GM21529 (cell line): ENCODE measurements around the gene SLC39A1.
"Not testable (repeated sequence)": the region's sequence is repeated elsewhere in the genome, so short reads cannot be mapped to it uniquely, and the experiment has no call there.

Experiments
- ATAC-seq: cut with Tn5 transposase; IDR thresholded peaks from one replicate; pipeline ENCODE4 v1.9.1; 2021; ENCODE audit not compliant: unreplicated experiment

The SLC39A1 gene

DNA sequence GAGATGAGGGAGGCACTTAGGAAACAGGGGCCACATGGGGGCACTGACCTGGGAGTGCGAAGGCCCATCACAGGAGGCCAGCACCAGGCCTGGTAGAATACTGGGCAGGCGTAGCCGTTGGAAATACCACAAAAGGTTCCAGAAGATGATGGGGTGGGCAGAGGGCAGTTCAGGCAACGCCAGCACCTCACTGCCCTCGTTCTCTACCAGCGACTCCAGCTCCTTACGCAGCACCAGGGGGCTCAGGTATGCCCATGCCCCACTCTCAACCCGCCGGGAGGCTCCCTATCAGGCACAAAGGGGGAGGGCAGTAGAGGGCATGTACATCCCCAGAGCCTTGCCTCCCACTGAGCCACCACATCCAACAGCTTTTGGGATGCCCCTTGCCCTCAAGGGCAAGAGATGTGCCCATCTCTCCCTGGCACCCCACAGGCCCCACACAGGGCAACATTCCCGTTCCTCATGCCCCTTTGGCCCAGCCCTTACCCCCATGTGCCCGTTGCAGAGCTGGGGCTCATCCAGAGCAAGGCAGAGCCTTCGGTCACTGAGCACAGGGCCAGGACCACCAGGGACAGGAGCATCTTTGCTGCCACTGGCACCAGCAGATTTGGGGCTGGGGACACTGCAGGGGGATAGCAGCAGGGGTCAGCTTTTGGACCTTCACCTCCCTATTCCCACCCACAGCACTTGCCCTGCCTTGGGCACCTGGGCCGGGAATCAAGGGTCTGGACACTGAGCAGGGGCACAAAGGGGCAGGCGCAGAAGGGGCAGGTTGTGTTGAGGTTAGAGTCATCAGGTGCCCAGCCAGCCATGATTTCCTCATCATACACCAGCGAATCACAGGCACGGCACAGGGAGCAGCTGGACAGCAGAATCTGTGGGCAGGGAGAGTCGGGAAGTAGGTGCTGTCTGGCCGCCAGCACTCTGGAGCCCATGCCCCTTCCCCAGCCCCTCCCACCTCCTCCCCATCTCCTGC is 30.9 kb downstream of the SLC39A1 start:
- ATAC-seq, result no peak

DNA sequence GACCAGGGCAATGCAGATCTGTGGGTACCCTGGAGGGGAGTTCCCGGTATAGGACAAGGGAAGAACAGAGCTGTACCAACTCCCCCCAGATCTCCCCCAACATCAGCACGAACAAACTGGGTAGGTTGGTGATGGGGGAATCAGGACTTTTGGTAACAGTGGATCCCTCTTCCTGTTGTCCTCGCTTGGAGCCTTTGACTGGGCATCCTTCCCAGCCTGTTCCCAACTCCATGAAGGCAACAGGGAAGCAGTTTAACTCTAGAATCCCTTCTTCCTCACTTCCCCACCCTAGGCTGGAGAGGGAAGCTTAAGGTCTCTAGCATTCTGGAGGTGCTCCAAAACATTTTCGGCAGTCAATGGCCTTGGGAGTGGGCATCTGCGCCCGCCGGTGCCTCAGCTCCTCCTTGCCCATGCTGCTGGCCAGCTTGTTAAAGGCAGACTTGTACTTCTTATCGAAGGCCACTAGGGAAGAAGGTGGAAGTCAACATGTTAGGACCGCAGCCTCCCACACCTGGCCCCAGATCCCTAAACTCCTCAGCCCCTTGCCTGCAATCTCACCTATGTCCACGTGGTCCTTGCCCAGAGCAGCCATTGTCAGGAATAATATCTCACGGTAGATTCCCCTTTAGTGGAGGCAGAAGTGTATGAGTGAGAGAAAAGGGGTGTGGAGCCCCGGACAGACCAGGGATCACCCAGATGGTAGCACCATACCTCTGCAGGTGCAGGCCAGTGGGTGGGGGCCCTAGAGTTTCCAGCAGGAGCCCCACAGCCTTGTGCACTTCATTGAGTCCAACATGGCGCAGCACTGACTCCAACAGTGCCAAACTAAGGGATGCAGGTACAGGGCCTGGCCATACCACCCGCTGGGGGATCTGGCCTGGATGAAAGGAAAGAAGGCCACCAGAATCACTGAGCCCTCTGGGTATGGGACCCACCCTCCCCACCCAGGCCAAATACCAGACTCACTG is 33.1 kb downstream of the SLC39A1 start:
- no peak for ATAC-seq

DNA sequence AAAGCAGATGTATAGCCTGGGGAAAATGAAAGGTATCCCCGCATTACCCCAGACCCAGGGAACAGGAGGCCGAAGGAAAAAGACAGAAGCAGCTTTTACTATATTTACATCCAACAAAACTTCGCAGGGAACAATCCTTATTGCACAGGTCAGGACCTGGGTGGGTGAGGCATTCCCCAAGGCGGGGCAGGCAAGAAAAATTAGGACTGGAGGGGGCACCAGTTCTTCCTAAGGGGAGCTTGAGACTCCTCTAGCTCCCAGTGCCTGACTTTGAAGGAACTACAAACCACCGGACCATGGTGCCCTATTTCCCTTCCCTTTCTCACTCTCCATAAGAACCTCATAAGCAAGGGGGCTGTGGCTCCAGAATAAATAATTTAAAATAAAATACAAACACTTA is 33.9 kb downstream of the SLC39A1 start:
- ATAC-seq, result no peak

GRCh38 chr1:153928791-153929341 is 34.5 kb downstream of the SLC39A1 start:
- no peak for ATAC-seq

DNA sequence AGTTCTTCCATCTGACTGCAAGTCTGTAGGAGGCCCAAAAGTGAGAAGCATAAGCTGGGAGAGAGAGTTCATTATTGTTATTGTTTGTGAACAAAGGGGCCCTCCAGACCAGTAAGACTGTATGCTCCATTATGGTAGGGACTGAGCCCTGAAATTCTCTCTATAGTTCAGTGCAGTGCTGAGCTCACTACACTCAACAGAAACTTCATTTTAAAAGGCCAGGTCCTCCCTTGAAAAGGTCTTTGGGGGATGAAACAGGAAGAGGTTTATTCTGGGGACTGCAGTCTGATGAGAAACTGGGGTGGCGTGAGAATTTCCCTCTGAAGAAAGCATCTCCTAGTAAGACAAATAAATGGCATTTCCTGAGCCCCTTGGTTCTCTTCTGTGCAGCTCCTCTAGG is 35.1 kb downstream of the SLC39A1 start:
- no peak for ATAC-seq

- no peak for ATAC-seq
Measured at GRCh38 chr1:153926405-153926804, 36.9 kb downstream of the SLC39A1 start.

GRCh38 chr1:153922972-153923925 is 40.1 kb downstream of the SLC39A1 start, which contains the start of gene GATAD2B:
GATAD2B (minus strand) TSS chr1:153922972; CDS start chr1:153828347, 94,625 bp downstream.
- peak; percentile 91 for ATAC-seq

DNA sequence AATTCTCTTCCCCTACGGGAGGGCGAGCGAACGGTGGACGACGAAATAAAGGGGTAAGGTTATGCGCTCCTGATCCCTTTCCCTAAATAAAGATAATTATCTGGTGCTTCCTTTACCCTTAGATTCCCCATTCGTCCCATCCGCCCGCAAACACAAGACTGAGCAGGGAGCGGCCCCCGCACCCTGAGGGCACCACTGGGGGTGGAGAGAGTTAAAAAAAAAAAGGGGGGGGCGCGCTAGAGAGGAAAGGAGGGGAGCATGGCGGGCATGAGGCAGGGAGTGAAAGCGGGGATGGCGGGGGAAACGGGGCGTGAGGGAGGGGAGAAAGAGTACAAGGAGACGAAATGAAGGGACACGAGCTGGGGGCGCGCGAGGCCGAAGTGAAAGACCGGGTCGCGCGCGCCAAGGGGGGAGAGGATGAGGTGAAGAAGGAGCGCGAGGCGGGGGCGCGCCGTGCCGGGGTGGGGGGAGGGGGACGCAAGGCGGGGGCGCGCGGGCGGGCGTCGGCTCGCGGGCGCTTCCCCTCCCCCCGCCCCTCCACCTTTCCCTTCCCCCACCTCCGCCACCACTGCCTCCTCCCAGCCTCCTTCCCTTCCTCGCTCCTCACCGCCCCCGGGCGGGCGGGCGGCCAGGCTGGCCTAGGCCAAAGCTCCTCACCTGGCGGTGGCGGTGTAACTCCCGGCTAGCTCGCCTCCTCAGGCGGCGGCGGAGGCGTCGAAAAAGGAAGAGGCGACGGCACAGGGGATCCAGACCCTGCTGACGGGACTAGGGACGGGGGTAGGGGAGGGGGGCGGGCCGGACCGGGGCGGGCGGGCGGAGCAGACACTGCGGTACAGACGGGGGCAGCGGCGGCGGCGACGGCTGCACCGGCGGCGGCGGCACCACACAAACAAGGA is 41.0 kb downstream of the SLC39A1 start:
- ATAC-seq, result peak; percentile 17

- no peak for ATAC-seq
Measured at GRCh38 chr1:153921803-153922075, 41.6 kb downstream of the SLC39A1 start.

GRCh38 chr1:153921080-153921802 is 42.1 kb downstream of the SLC39A1 start:
- no peak for ATAC-seq

GRCh38 chr1:153919876-153920852 is 43.2 kb downstream of the SLC39A1 start:
- ATAC-seq, result no peak

- ATAC-seq, result no peak
Measured at GRCh38 chr1:153916297-153916696, 47.0 kb downstream of the SLC39A1 start.

GRCh38 chr1:153912349-153912748 is 51.0 kb downstream of the SLC39A1 start:
- ATAC-seq, result no peak

DNA sequence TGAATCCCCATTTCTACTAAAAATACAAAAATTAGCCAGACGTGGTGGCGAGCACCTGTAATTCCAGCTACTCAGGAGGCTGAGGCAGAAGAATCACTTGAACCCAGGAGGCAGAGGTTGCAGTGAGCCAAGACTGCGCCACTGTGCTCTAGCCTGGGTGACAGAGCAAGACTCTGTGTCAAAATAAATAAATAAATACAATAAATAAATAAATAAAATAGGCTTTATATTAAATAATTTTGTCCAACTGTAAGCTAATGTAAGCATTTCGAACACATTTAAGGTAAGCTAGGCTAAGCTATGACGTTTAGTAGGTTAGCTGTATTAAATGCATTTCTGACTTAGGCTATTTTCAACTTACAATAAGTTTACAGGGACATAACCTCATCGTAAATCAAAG is 52.8 kb downstream of the SLC39A1 start:
- not testable (repeated sequence) for ATAC-seq
